Measurements from ENCODE around the gene HCN1. TPM values are rescaled to one million over a fixed set of nuclear protein-coding genes. Genes with fewer than 3 reads are reported as not detected.
"Not testable (repeated sequence)": the region's sequence is repeated elsewhere in the genome, so short reads cannot be mapped to it uniquely, and the experiment has no call there.

Gene HCN1
- total RNA-seq, 1 experiment from 2014 or later, result not detected

GRCh38 chr5:45312627-45313026 is 383.6 kb downstream of the HCN1 start:
- DNase-seq (ENCODE audit: extremely low read depth, low read depth), result not testable (repeated sequence)

- no peak for DNase-seq (ENCODE audit: extremely low read depth, low read depth)
Observed at GRCh38 chr5:45295231-45295630, 400.9 kb downstream of the HCN1 start.

- no peak for DNase-seq (ENCODE audit: extremely low read depth, low read depth)
Observed at GRCh38 chr5:45288746-45289145, 407.4 kb downstream of the HCN1 start.

GRCh38 chr5:45284436-45284835 is 411.7 kb downstream of the HCN1 start:
- no peak for DNase-seq (ENCODE audit: extremely low read depth, low read depth)

GRCh38 chr5:45281081-45281480 is 415.1 kb downstream of the HCN1 start:
- no peak for DNase-seq (ENCODE audit: extremely low read depth, low read depth)

- DNase-seq (ENCODE audit: extremely low read depth, low read depth), result no peak
Observed at GRCh38 chr5:45279109-45279508, 417.1 kb downstream of the HCN1 start.

GRCh38 chr5:45277860-45278259 is 418.3 kb downstream of the HCN1 start:
- DNase-seq (ENCODE audit: extremely low read depth, low read depth), result no peak

GRCh38 chr5:45274241-45274640 is 421.9 kb downstream of the HCN1 start:
- no peak for DNase-seq (ENCODE audit: extremely low read depth, low read depth)

- no peak for DNase-seq (ENCODE audit: extremely low read depth, low read depth)
Observed at GRCh38 chr5:45271626-45272025, 424.6 kb downstream of the HCN1 start.

- no peak for DNase-seq (ENCODE audit: extremely low read depth, low read depth)
Observed at GRCh38 chr5:45264447-45264846, 431.7 kb downstream of the HCN1 start.

- DNase-seq (ENCODE audit: extremely low read depth, low read depth), result no peak
Observed at GRCh38 chr5:45262061-45262590, 434.1 kb downstream of the HCN1 start.

GRCh38 chr5:45261125-45261524 is 435.1 kb downstream of the HCN1 start:
- DNase-seq (ENCODE audit: extremely low read depth, low read depth), result no peak

- no peak for DNase-seq (ENCODE audit: extremely low read depth, low read depth)
Observed at GRCh38 chr5:45260292-45260691, 435.9 kb downstream of the HCN1 start.

GRCh38 chr5:45252978-45253377 is 443.2 kb downstream of the HCN1 start:
- DNase-seq (ENCODE audit: extremely low read depth, low read depth), result no peak

GRCh38 chr5:45252541-45252940 is 443.6 kb downstream of the HCN1 start:
- DNase-seq (ENCODE audit: extremely low read depth, low read depth), result no peak

GRCh38 chr5:45225571-45226031 is 470.6 kb downstream of the HCN1 start:
- no peak for DNase-seq (ENCODE audit: extremely low read depth, low read depth)

- DNase-seq (ENCODE audit: extremely low read depth, low read depth), result no peak
Observed at GRCh38 chr5:45205403-45205961, 490.7 kb downstream of the HCN1 start.

Data from NCI-H460 (cell line).